Thoracic aorta (tissue), 2 donors: ENCODE results near the gene INHBA. TPM values are rescaled to one million over a fixed set of nuclear protein-coding genes. Genes with fewer than 3 reads are reported as not detected.
A peak's percentile ranks its signal among the peaks of the same experiment; 100 is the strongest.

Experiments
- ATAC-seq: fragments of 150-250 bp; one replicate; pipeline ENCODE4 v1.8.0; 2017; ENCODE audit warnings: low read depth; ENCODE audit not compliant: insufficient number of reproducible peaks, low FRiP score
- DNase-seq: peaks from one replicate; pipeline ENCODE4 v3.0.0-alpha.2; 2020; ENCODE audit warnings: low spot score
- H3K27ac ChIP-seq, 2 donors: fragments of 200-600 bp; sonication (generic); 1 replicate in 1 of 2; 2 replicates in 1 of 2; pipeline ENCODE4 v1.5.1; 2016; ENCODE audit warnings: mild to moderate bottlenecking in 2 of 2, moderate library complexity in 2 of 2
- H3K27me3 ChIP-seq: fragments of 200-600 bp; sonication (generic); replicated peaks from 2 replicates; pipeline ENCODE4 v1.6.0; 2016; ENCODE audit warnings: mild to moderate bottlenecking; ENCODE audit not compliant: insufficient read depth
- H3K36me3 ChIP-seq: fragments of 200-600 bp; sonication (generic); one replicate; pipeline ENCODE4 v1.5.1; 2016
- H3K4me1 ChIP-seq, 2 donors: fragments of 200-600 bp; sonication (generic); 1 replicate in 1 of 2; 2 replicates in 1 of 2; pipeline versions ENCODE4 v1.5.1 to v1.6.0; 2016; ENCODE audit warnings: low read depth in 2 of 2, mild to moderate bottlenecking in 1 of 2; ENCODE audit not compliant: control insufficient read depth in 1 of 2
- H3K4me3 ChIP-seq: fragments of 200-600 bp; sonication (generic); 2 replicates; pipeline ENCODE4 v1.5.1; 2016; ENCODE audit warnings: mild to moderate bottlenecking
- H3K9me3 ChIP-seq: fragments of 200-600 bp; sonication (generic); 2 replicates; pipeline ENCODE4 v1.5.1; 2016
- CTCF ChIP-seq: fragments of 200-600 bp; sonication (generic); IDR thresholded peaks from one replicate; pipeline ENCODE4 v1.5.1; 2019; ENCODE audit warnings: antibody characterized with exemption
- total RNA-seq, 2 donors: library from RNA; depleted of rRNA; stranded (reverse); fragments of >200 nt; gene quantifications; one replicate each; pipeline versions ENCODE4 v1.1.0 to v1.2.3, GENCODE V29; 2016

INHBA gene
- total RNA-seq, 2 donors from 2014 or later: 24.0 to 44.8 TPM

- Histone ChIP-seq H3K9me3 (no peaks in the 10 kb centered on the region), H3K36me3 (no peaks in the 10 kb centered on the region), H3K4me3 (no peak overlapping the region), H3K27ac (no peak overlapping the region), H3K27me3 (no peaks in the 10 kb centered on the region), H3K4me1 (peaks cover 6 to 22% of the 10 kb centered on the region in 2 donors)
- no peak for TF ChIP-seq CTCF
- DNase-seq: no peak
- no peak for ATAC-seq
These were observed 28.3 kb downstream of the INHBA start for GRCh38 chr7:41674505-41675023.

- no peak for ATAC-seq
- TF ChIP-seq CTCF: no peak
- no peaks in the 10 kb centered on the region for H3K36me3 ChIP-seq
- no peaks in the 10 kb centered on the region for H3K9me3 ChIP-seq
- H3K4me1 ChIP-seq: peaks cover 0 to 3% of the 10 kb centered on the region in 2 donors
- DNase-seq: no peak
- no peaks in the 10 kb centered on the region for H3K27me3 ChIP-seq
- no peak overlapping the region for H3K27ac ChIP-seq
- no peak overlapping the region for H3K4me3 ChIP-seq
These were observed 41.3 kb downstream of the INHBA start for GRCh38 chr7:41661596-41661995.

- ATAC-seq: no peak
These were observed 43.4 kb downstream of the INHBA start for GRCh38 chr7:41659539-41659938.

GRCh38 chr7:41656366-41656765 is 46.5 kb downstream of the INHBA start:
- no peak for TF ChIP-seq CTCF

More at GRCh38 chr7:41659539-41659938, 43.4 kb downstream of the INHBA start:
- H3K36me3 ChIP-seq: no peaks in the 10 kb centered on the region
- no peaks in the 10 kb centered on the region for H3K27me3 ChIP-seq
- no peak overlapping the region for H3K27ac ChIP-seq
- DNase-seq: no peak
- no peak overlapping the region for H3K4me3 ChIP-seq
- no peaks in the 10 kb centered on the region for H3K9me3 ChIP-seq
- no peak for TF ChIP-seq CTCF
- peaks cover 0 to 17% of the 10 kb centered on the region in 2 donors for H3K4me1 ChIP-seq

GRCh38 chr7:41655426-41655825 is 47.5 kb downstream of the INHBA start:
- no peak for ATAC-seq
- no peaks in the 10 kb centered on the region for H3K27me3 ChIP-seq
- no peak for DNase-seq
- no peaks in the 10 kb centered on the region for H3K36me3 ChIP-seq
- no peak overlapping the region for H3K27ac ChIP-seq
- no peak for TF ChIP-seq CTCF
- peak overlapping the region; percentile 9 for H3K4me3 ChIP-seq
- no peaks in the 10 kb centered on the region for H3K9me3 ChIP-seq
- peaks cover 0 to 17% of the 10 kb centered on the region in 2 donors for H3K4me1 ChIP-seq

More at GRCh38 chr7:41656366-41656765, 46.5 kb downstream of the INHBA start:
- no peak for DNase-seq
- no peak overlapping the region for H3K27ac ChIP-seq
- H3K36me3 ChIP-seq: no peaks in the 10 kb centered on the region
- no peak overlapping the region for H3K4me3 ChIP-seq
- H3K4me1 ChIP-seq: peaks cover 0 to 17% of the 10 kb centered on the region in 2 donors
- H3K9me3 ChIP-seq: no peaks in the 10 kb centered on the region
- no peaks in the 10 kb centered on the region for H3K27me3 ChIP-seq
- ATAC-seq: no peak
